Measurements from ENCODE around the gene ERO1B.
"Not testable (repeated sequence)": the region's sequence is repeated elsewhere in the genome, so short reads cannot be mapped to it uniquely, and the experiment has no call there.

The ERO1B gene, protein sequence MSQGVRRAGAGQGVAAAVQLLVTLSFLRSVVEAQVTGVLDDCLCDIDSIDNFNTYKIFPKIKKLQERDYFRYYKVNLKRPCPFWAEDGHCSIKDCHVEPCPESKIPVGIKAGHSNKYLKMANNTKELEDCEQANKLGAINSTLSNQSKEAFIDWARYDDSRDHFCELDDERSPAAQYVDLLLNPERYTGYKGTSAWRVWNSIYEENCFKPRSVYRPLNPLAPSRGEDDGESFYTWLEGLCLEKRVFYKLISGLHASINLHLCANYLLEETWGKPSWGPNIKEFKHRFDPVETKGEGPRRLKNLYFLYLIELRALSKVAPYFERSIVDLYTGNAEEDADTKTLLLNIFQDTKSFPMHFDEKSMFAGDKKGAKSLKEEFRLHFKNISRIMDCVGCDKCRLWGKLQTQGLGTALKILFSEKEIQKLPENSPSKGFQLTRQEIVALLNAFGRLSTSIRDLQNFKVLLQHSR

DNA sequence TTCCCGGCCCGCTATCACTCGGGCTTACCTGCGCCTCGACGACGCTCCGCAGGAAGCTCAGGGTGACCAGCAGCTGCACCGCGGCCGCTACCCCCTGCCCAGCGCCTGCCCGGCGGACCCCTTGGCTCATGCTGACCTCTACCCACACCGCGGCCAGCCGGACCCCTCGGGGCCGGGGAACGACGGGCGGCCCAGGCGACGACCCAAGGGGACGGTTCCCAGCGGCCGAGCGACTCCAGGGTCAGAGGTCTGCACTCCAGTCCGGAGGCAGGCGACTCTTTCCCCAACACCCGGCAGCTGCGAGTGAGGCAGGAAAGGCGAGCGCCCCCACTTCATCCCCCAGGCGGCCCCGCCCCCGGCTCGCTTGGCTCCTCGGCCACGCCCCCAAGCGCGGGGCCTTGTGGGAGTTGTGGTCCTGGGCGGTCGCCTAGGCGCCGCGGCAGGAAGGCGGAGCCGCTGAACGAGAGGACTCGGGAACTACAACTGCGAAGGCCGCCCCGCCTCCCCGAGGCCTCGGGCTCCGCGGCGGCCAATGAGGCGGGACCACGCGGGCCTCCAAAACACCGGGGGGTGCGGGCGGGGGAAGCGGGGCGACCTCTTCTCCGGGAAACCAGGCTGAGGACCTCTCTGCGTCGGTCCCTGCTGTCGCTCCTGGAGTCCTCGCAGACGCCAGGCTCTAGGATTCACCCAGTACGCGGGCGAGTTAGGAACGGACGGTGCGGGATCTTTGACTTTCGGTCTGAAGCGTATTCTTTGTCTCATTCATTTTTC is at the start of gene ERO1B:
Gene ERO1B, minus strand, starts transcription at position 305 of the 771 bp plus-strand sequence. Its CDS starts 175 bp downstream, at position 130.
- peak; percentile 89 to 94 (median 89) for DNase-seq (ENCODE audit: low read depth in 3 of 3)

DNA sequence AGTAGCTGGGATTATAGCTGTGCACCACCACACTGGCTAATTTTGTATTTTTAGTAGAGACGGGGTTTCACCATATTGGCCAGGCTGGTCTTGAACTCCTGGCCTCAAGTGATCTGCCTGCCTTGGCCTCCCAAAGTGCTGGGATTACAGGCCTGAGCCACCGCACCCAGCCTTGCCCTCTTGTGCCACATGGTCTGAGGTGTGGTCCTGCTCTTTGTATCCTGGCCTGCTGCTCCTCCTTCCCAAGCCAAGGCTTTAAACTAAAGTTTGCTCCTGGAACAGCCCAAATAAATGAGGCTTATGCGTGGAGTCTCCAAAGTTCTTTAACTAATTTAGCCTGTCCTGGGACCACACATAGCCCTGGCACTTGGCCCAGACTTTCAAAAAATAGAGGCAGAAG is 49.7 kb upstream of the ERO1B start:
- DNase-seq (ENCODE audit: low read depth in 3 of 3) = not testable (repeated sequence)

DNA sequence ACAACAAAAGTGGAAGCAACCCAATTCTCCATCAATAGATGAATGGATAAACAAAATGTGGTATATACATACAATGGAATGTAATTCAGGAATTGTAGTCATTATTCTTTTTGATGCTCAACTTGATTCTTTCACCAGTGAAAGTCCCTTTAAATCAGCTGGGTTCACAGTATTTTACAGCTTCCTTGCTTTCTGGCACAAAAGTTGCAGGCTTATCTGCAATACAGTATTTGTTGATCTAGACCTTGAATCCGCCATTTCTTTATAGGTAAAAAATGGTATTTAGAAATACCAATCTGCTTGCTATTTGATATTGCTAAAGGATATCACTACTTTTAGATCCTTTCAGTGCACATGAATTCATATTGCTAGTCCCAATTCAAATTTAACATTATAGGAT is 44.7 kb upstream of the ERO1B start:
- DNase-seq (ENCODE audit: low read depth in 3 of 3) = no peak

DNA sequence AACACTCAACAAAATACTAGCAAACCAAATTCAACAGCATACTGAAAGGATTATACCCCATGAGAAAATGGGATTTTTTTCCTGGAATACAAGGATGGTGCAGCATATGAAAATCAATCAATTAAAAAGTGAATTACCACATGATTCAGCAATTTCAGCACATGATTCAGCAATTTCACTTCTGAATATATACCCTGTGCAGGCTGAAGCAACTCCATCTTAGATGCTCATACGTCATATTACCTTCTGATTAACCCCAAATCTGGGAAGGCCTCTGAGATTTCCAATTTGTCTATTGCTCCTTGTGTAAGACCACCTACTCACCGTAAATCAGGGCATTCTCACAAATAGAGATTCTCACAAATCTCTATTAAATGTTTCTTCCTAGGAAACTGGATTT is 43.8 kb upstream of the ERO1B start:
- DNase-seq (ENCODE audit: low read depth in 3 of 3) = no peak

DNA sequence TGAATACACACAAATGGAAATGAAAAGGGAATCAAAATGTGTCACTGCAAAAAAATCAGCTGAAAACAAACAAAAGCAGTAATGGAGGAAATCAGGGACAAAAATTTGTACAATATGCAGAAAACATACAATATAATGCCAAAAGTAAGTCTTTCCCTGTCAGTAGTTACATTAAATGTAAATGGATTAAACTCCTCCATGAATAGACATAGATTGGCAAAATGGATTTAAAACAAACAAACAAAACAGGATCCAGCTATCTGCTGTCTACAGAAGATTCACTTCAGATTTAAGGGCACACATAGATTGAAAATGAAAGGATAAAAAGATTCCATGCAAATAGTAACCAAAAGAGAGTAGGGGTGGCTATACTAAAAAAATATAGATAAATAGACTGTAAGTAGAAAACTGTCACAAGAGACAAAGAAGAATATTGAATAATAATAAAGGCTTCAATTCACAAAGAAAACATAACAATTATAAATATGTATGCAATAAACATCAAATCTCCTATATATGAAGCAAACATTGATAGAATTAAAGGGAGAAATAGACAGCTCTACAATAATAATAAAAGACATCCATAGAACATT is 42.2 kb upstream of the ERO1B start:
- no peak for DNase-seq (ENCODE audit: low read depth in 3 of 3)

DNA sequence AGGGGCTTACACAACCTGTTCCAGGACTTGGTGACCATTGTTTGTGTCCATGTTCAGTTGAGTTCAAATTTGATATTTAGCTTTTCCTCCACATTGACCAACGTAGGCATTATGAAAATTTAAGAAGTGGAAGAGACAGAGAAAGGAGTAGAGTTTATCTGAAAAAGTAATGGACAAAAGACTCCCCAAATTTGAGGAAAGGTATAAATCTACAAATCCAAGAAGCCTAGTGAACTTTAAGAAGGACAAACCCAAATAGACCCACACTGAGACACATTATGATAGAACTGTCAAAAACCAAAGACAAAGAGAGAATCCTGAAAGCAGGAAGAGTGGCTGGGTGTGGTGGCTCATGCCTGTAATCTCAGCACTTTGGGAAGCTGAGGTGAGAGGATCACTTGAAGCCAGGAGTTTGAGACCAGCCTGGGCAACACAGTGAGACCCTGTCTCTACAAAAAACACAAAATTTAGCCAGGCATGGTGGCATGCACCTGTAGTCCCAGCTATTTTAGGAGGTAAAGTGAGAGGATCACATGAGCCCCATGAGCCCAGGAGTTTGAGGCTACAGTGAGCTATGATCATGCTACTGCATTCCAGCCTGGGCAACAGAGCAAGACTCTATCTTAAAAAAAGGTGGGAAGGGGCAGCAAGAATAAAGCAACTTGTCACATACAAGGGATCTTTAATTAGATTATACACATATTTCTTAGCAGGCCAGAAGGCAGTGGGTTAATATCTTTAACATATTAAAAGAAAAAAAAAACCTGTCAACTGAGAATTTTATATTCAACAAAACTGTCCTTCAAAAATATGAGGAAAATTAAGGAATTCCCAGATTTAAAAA is 41.0 kb upstream of the ERO1B start:
- no peak for DNase-seq (ENCODE audit: low read depth in 3 of 3)

DNA sequence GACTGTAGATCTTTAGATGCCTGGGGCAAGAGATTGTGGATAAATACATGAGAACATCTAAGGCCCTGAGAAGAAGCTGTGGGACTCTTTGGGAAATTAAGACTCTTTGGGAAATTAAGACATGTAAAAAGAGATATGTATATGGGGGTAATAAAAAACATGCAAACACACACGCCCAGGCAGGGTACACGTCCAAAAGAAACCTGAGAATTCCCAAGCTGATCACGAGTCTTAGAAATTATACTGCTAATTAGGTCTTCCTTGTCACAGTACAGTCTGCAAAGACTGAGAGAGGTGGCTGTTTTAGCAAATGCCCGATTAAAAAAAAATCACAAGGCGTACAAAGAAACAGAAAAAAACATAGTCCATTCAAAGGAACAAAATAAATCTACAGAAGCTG is 39.3 kb upstream of the ERO1B start:
- no peak for DNase-seq (ENCODE audit: low read depth in 3 of 3)

DNA sequence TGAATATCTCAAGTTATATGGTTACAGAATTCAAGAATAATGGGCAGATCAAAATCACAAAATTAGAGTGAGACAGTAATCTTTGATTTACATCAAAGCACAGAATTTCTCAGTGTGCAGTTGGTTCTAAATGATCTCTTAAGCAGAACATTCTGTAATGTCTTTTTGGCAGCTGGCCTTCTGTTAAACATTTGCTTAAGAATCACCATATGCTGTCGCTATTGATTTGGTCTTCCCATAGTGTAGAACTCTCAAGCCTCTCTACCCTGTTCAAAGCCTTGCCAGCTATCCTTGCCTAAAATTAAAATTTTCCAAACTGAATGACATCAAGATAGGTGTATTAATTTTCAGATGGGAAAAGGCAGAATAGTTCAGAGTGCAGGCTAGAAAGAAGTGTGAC is 38.9 kb upstream of the ERO1B start:
- DNase-seq (ENCODE audit: low read depth in 3 of 3) = no peak

DNA sequence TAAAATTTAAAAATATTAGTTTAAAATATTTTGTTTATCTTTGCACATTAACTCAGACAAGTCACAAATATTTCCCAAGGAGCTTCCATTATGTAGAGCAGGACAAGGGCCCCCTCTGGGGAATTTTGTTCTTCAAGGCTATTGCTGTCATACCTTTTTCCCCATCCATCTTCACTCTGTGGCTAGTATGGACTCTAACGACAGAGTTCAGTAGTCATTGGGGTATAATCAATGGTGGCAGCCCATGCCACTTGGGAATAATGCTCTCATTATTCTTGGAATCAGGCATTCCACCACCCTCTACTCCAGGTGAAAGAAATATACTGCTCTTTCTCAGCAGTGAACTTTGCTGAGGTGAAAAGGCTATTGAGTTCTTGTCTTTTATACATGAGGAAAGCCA is 38.5 kb upstream of the ERO1B start:
- no peak for DNase-seq (ENCODE audit: low read depth in 3 of 3)

DNA sequence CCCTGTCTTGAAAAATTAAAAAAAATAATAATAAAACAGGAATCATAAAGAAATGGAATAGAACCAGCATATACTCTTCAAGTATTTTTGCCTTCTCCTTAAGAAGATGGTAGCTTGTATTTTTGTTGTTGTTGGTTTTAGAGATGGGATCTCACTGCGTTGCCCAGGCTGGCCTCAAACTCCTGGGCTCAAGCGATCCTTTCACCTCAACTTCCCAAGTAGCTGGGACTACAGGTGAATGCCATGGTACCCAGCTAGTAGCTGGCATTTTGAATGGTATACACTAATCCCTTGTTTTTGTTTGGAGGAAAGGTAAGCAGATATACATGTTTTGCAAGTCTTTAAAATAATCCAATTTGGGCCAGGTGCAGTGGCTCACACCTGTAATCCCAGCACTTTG is 34.7 kb upstream of the ERO1B start:
- DNase-seq (ENCODE audit: low read depth in 3 of 3) = no peak

DNA sequence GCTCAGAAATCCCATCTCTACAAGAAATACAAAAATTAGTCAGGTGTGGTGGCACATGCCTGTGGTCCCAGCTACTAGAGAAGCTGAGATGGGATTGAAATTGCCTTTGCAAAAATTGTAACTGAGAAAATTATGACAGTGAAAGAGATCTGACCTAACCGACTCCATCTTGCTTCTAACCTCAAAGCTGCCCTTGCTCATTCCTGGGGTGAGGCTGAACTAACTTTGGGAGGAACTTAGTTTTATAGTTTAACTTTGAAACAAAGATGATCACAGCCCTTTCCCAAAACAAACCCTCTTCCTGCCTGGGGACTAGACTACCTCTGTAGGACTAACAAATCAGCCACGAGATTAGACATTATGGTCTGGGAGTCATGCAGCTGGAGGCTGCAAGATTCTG is 33.8 kb upstream of the ERO1B start:
- no peak for DNase-seq (ENCODE audit: low read depth in 3 of 3)

DNA sequence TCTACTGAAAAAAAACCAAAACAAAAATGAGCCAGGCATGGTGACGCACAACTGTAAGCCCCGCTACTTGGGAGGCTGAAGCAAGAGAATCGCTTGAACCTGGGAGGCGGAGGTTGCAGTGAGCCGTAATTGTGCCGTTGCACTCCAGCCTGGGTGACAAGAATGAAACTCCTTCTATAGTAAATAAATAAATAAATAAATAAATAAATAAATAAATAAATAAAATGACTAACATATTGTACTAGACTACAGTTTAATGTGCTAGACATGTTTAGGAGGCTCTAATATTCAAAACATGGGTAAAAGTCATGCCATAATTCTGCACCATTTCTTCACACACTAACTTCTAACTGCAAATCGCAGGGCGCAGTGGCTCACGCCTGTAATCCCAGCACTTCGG is 33.3 kb upstream of the ERO1B start:
- DNase-seq (ENCODE audit: low read depth in 3 of 3) = no peak

DNA sequence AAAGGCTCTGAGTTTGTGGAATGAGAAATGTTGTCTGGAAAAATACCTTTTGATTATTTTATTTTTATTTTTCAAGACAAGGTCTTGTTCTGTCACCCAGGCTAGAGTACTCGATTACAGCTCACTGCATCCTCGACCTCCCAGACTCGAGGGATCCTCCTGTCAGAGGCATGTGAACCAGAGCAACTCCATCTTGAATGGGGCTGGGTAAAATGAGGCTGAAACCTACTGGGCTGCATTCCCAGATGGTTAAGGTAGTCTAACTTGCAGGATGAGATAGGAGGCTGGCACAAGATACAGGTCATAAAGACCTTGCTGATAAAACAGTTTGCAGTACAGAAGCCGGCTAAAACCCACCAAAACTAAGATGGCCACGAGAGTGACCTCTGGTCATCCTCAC is 32.3 kb upstream of the ERO1B start:
- DNase-seq (ENCODE audit: low read depth in 3 of 3) = not testable (repeated sequence)

DNA sequence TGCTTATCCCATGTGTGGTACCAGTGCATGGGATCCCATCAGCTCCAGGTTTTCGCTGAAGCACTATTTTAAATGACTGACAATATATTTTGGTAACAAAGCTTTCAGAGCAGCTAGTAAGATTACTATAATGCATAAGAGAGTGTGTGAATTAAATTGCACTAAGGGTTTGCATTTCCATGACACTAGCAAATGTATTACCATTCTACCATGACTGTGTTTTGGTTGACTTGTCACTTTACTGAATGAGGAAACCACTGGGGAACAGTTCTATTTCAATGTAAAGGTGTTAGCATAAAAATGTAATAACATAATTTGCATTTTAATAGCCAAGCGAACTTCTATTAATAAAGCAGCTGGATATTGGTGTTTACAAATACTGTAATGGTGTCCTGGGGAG is 31.7 kb upstream of the ERO1B start:
- no peak for DNase-seq (ENCODE audit: low read depth in 3 of 3)

DNA sequence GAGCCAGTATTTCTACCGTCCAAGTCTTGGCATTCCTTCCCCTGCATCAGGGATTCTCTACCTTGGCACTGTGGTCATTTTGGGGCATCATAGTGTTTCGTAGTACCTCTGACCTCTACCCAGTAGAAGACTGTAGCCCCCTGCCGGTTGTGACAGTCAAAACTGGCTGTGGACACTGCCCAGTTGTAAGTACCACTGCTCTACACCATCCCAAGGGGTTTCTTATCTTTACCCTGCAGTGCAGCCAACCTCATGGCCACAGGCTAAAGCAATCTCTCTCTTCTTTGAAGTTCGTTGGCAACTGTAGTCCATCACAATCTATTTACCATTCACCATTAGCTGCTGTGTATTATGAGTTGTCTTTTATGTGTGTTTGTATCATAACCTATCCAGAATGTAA is 29.3 kb upstream of the ERO1B start:
- no peak for DNase-seq (ENCODE audit: low read depth in 3 of 3)

DNA sequence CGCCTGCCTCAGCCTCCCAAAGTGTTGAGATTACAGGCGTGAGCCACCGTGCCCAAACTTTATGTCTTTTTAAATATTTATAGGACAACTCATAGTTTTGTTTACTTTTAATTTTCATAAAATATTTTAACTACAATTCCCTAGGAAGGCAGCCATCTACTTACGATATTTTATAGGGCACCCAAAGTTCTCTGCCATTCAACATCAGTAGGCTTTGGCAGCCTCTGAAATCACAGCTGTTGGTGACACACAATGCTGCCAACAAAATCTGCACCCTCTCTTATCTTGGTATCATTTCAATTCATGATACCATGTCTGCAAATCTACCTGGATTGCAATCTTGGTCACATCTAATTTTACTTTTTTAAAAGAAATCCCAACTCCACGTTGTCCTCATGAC is 27.1 kb upstream of the ERO1B start:
- no peak for DNase-seq (ENCODE audit: low read depth in 3 of 3)

DNA sequence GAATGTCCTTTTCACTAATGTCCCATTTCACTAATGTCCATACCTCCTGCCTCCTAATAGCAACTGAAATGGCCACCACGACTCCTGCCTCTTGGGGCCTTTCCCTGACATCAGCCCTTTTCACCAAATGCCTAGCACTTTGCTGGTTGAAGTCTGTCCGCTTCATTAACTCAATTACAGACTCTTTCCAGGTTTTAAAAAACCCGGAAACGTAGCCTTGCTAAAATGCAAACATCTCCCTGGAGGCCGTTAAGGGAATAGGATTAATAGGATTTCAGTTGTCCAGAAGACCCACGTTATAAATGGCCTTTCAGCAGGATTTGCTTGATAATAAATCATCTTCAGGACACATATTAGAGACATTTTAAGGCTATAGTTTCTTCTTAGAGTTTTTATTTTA is 25.7 kb upstream of the ERO1B start:
- no peak for DNase-seq (ENCODE audit: low read depth in 3 of 3)

DNA sequence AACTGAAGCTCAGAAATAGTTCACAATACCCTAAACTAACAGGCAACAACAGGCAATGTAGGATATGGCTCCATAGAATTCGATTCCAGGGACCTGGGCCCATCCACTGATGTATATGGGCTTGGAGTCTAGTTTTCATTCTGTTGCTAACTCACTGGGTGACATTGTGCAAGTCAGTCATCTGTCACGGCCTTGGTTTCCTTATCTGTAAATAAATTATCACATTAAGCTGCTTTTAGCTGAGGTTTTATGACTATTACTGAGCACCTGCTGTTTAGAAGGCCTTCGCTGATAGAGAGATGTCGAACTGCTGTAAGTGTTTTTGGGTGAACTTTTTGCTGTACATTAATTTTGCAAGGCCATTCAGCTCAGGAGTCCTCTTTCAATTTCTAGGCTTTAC is 22.9 kb upstream of the ERO1B start:
- no peak for DNase-seq (ENCODE audit: low read depth in 3 of 3)

DNA sequence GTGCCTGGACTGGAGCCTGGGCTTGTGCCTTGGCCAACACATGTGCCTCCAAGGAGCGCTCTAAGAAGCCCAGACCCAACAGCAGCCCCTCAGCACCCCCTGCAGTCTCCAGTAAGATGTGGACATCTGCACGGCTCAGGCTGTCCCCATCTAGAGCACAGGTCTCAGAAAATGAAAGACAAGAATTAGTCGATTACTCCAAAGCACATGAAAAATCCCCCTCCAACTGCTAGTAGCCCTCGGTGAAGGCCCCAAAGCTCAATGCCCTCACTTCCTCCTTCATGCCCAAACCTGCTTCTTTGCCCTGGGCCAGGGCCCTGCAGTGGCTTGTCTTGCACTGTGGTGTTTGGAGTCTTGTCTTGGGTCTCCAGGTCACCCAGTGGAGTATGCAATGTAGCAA is 21.9 kb upstream of the ERO1B start:
- no peak for DNase-seq (ENCODE audit: low read depth in 3 of 3)

DNA sequence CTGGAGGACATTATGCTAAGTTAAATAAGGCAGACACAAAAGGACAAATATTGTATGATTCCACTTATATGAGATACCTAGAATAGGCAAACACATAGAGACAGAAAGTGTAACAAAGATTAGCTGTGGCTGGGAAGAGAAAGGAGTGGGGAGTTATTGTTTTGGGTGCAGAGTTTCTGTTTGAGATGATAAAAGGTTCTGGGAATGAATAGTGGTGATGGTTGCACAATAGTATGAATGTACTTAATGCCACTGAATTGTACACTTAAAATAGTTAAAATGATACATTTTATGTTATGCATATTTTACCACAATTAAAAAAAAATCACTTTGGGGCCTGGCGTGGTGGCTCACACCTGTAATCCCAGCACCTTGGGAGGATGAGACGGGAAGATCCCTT is 21.2 kb upstream of the ERO1B start:
- DNase-seq (ENCODE audit: low read depth in 3 of 3) = no peak

DNA sequence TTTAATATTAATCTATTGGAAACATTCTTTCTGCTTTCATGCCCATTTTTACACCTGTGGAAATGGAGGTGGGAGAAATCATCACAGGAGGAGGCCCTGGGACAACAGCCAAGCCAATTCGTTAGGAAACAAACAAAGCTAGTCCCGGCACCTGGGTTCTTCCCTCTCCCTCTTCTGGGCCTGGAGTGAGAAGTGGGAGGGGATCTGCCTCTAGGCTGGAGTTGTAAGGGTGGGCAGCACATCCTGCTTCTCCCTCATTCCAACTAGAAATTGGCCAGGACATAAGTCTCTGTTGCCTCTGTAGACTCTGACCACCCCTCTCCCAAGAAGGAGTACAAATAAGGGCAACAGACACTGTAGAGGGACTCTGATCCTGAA is 20.2 kb upstream of the ERO1B start:
- no peak for DNase-seq (ENCODE audit: low read depth in 3 of 3)

Measured in stimulated activated CD4-positive, alpha-beta T cell treated with anti-CD3 and anti-CD28 coated beads, TNF-alpha, amount 100 ng/mL, for 48 hours (primary cell).